GM10847 (cell line): ENCODE results near the gene PYGB.

Experiments used
- POLR2A ChIP-seq: IDR thresholded peaks from 2 replicates; pipeline ENCODE4 v1.6.1; 2011; ENCODE audit not compliant: insufficient read length; ENCODE audit errors: extremely low read depth

Gene PYGB

DNA sequence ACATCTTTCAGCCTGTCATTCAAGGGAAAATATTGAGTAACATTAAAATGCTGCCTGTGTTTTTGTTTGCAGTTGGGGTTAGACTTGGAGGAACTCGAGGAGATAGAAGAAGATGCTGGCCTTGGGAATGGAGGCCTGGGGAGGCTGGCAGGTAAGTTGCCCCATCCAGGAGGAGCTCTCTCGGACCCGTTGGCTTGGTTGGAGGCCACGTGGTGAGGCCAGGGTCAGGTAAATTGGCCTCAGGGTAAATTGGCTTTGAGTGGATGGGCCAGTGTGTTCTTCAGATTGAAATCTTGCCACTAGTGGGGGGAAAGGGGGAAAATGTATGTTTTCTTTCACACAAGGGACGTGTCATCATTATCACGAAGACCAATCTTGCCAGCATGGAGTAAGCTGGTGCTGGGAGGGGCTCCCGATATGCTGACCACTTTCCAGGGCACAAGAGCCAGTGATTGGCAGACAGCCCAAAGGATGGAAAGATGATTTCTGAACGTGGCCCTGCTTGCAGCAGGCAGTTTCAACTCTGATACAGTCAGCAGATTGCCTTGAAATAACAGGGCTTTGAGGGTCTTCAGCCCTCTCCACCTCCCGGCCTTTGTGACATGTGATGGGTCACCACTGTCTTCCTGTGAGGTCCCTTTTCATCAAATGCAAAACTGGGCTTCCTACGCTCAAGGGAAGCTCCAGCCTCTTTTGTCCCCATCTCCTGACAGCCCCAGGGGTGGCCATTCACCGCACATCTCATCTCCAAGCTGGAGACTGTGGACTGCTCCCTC, 21.4 kb downstream of the PYGB start:
- no peak for TF ChIP-seq POLR2A

DNA sequence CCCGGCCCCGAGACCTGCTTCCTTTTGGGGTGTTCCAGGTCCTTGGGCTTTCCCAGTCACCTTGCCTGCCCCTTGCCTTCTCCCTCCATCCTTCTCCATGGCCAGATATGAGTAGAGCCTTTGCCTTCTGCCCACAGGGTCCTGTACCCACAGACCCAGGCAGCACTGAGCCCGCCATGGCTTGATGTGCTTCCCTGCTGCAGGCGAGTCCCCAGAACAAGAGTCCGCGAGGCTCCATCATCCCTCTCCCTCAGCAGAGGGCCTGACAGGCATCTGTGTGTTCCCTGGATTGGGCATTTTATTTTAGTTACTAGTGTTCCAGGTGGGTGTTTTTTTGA, 21.9 kb downstream of the PYGB start:
- TF ChIP-seq POLR2A, result no peak

DNA sequence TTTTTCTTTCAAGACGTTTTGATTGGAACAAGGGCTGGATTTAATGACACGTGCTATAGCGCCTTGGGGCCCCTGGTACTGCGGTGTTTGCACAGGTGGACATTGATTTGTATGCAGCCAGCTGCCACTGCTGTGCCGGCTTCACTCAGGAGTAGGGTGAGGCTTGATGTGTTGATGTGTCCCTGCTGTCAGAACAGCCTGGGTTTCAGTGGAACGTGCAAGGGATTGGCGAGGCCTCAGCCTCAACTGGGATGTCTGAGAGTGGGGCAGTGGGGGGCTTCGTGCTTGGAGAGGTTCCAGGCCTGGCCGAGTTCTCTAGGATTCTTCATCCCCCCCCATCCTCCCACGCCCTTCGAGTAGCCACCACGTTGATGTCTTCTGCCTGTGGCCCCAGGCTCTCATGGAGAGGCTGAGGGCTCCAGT, 23.0 kb downstream of the PYGB start:
- no peak for TF ChIP-seq POLR2A

DNA sequence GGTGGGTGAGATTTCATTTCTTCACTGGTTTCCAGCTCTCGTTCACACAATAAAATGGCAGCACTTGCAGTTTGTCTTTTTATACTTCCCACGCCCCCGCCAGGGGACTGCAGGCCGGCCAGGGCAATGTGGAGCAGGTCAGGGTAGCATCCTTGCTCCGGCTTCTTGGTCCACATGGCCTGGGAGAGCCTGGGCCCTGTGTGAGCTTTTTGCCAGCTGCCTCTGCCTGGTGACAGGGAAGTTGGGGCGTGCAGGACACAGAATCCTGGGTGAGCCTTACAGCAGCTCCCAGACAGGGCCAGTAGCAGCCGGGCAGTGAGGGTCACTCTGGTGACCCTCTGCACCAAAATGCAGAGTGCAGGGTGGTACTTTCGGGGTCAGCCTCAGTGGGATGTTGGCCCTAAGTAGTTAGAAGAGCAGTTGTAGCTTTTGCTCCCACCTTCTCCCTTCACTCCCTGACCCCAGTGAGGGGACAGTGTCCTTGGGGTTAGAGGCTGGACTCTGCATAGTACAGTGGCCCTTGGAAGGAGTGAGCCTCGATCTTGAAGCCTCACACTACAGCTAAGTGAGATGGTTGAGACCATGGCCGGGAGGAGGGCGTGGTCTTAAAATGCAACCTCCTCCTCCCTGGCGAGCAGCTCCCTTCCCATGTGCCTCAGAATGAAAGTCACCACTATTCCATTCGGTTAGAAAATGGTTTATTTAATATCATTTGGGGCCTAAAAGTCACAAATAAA, 23.8 kb downstream of the PYGB start:
- TF ChIP-seq POLR2A, result no peak

DNA sequence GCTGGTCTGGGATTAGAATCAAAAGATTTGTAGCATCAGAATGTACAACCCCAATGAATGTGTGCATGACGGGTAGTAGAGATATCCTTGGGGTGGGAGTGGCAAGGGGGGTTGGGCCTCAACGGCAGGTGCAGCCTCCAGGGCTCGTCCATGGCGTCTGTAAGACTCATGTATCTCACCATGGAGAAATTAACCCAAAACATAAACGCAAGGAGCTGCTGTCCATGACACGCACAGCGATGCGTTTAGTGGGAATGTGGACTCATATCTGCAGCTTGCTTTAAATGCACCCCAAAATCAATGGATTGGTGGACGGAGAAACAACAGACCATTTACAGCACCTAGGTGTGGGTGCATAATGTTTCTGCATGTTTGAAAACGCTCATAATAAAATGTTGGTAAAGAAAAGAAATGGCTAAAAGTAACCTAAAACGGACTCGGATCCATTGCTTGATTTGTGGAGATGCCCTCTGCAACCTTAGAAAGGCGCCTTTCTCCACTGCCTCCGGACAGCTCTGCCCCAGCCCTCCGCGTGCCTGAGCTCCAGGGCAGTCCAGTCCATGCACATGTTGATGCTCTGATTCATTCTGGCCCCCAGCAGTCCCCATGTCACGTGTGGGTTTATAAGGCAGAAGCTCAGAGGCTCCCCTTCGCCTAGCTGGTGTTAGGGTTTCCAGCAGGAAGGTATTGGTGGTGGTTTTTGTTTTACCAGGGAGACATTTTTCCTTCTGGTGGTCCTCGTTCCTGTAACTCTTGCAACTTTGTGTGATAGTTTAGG, 24.5 kb downstream of the PYGB start:
- TF ChIP-seq POLR2A, result no peak

DNA sequence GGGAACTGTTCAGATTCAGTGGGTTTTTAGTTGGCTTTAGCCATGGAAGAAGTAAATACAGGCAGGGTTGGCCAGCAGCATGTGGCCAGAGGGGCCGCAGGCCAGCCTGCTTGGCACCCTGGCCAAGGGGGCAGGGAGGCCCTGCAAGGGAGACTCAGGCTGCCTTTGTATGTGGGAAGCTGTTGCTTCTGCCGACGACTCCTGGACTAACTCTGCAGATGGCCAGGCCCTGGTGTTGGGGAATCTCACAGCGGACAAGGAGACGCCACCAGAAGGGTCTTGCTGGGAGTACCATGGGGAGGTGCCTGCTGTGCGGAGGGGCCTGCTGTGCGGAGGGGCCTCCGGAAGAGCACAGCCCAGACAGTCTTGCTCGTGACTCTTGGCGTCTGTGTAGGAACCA, 25.2 kb downstream of the PYGB start:
- no peak for TF ChIP-seq POLR2A

DNA sequence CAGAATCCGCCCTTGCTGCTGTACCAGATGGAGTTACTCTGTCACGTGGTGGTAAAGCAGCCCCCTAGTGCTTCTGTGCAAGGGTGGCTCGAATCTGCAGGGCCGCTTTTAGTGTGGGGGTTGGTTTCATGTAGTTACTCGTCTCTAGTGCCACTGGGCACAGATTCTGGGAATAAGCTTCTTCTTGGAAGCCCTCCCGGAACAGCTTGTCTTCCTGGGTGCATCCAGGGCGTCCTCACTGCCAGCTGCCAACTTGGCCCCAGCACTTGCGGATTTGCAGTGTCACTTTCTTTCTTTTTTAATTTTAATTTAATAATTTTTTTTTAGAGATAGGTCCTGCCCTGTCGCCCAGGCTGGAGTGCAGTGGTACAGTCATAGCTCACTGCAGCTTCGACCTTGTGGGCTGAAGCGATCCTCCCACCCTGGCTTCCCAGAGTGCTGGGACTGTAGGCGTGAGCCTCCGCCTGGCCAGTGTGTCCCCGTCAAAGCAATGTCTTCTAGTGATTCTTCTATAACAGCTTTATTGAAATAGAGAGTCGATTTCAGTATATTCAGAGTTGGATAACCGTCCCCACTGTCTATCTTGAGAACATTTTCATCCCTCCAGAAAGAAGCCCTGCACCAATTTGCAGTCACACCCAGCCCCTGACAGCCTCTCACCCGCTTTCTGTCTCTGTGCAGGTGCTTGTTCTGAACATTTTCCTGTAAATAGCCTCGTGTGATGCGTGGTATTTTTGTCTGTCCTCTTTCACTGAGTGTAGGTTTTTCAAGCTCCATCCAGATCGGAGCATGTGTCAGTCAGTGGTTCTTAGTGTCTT, 25.9 kb downstream of the PYGB start:
- TF ChIP-seq POLR2A, result no peak

DNA sequence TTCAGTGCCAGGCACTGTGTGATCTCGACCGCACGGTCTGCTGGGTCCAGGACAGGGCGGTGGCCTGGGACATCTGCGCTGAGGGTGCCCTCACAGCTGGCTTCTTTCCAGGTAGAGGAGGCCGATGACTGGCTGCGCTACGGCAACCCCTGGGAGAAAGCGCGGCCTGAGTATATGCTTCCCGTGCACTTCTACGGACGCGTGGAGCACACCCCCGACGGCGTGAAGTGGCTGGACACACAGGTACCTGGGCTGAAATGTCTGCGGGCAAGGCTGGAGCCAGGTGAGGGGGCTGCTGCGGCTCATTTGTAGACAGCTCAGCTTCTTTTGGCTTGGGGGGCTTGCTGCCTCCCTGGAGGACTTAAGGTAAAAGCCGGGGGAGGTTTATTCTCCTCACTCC, 26.6 kb downstream of the PYGB start:
- no peak for TF ChIP-seq POLR2A

DNA sequence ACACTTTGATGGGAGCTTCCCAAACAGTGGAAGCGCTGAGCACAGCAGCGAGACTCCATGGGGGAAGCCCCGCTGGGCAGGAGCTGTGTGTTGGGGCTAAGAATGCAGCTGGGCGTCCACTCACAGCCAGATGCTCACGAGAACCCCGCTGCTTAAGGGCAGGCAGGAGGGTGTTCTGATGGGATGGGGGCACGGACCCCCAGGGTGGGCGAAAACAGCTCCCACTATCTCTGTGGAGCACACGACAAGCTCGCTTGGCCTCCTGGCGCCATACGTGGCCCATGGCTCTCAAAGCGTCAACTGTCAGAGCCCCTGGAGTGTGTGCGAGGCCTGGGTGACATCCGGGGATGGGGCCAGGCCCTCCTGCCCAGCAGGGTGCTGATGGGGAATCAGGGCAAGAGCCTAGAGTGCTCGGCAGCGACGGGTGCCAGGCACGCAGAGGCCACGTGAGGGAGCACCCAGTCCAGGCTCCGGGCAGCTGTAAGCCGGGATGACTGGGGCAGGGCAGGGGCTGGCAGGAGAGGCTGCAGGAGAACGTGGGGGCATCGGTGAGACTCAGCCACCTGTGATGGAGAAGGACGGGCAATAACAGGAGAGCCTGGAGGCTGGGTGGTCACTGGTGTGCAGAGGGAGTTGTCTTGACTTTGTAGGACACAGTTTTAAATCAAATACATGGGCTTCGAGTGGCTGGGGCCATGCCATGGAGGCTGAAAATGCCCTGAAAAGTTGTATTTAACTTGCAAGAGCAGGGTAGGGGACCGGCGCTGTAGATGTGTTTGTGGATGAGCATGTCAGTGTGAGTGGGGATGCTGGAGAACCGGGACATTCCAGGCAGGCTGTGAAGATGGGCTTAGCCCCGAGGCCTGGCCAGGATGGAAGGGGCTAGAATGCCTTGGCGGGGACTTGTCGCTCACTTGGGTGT, 27.3 kb downstream of the PYGB start:
- TF ChIP-seq POLR2A, result no peak

DNA sequence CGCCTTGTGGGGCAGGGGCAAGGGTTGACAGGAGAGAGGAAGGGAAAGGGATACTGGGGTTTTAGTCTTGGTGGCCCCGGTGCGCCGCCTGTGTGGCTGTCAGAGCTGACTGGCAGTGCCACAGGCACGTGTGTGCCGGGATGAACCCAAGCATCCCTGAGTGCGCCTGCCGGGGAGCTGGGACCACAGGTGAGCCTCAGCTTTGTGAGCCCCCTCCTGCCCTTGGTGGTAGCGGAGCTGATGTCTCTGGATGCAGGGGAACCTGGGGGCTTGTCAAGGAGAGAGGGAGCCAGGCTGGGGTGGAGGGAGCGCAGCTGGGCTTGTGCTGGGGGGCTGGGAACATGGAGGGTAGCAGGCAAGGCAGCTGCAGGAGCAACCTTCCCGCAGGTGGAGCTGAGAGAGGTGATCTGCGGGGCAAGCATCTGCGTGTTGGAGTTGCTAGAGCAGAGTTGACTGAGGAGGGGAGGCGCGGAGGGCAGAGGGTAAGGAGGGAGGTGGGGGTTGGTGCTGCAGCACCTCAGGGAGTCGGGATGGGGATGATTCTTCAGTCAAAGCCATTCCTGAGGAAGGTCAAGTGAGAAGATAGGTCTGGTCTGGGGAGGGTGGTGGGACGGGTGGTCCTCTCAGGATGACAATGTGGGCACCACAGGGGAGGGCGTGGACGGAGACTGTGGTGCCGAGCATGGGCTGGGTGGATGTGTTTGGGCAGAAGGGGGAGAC, 28.1 kb downstream of the PYGB start:
- no peak for TF ChIP-seq POLR2A

DNA sequence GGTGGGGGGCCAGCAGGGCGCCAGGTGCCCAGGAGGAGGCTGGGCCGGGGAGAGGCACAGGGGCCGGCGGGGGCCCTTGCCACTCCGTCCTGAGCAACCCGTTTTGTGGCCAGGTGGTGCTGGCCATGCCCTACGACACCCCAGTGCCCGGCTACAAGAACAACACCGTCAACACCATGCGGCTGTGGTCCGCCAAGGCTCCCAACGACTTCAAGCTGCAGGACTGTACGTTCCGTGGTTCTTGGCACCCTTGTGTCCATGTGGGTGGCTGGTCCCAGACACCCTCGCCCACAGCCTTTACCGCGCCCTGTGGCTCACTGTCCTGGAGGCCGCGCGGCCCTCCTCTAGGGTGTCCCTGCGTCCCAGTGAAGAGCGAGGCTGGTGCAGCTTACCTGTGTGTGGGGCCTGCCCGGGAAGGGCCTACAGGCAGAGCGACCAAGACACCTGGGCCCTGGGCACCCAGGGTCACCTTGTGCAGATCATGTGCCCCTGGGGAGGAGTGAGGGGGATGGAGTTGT, 28.7 kb downstream of the PYGB start:
- no peak for TF ChIP-seq POLR2A

DNA sequence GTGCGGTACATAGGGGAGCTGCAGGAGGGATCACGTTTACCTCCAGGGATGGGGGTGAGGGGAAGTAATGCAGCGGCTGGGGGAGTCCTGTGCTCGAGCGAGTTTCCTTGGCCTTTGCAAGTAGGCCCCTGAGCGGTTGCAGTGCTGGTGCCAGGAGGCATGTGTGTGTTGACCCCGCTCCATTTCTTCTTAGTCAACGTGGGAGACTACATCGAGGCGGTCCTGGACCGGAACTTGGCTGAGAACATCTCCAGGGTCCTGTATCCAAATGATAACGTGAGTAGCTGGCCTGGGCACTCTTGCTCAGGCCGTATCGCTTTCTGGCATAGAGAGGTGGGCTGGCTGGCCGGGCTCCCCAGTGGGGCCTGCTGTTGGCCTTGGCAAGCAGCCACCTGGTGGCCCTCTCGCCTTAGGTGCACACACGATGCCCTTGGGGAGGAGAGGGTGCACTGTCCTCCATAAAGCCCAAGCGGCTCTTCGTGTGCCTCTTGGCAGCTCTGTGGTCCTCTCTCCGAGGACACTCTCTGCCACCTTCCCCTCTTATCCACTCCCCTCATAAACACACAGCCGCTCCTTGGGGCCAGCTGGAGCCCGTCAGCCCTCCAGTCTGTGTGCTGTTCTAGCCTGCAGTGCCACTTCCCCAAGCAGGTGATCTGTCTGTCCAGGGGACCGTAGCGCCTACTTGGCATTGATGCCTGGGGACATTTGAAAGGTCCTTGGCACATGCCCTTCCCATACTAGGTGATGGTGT, 29.3 kb downstream of the PYGB start:
- no peak for TF ChIP-seq POLR2A
